Mononuclear cell (primary cell): ENCODE data around the gene GPR150. TPM values are rescaled to one million over a fixed set of nuclear protein-coding genes. Genes with fewer than 3 reads are reported as not detected.

Source experiments
- H3K27me3 ChIP-seq: 2 replicates; pipeline ENCODE4 v1.6.0; 2011; ENCODE audit warnings: low read length, control low read depth; ENCODE audit not compliant: insufficient read depth
- H3K4me1 ChIP-seq: 2 replicates; pipeline ENCODE4 v1.5.1; 2011; ENCODE audit warnings: mild to moderate bottlenecking, low read length, control low read depth; ENCODE audit not compliant: insufficient read depth
- H3K4me3 ChIP-seq: 2 replicates; pipeline ENCODE4 v1.5.1; 2011; ENCODE audit warnings: mild to moderate bottlenecking, low read length, moderate library complexity
- H3K9me3 ChIP-seq: 2 replicates; pipeline ENCODE4 v1.5.1; 2011; ENCODE audit warnings: low read depth, mild to moderate bottlenecking, control low read depth, low read length
- total RNA-seq: library from RNA; depleted of rRNA; stranded (reverse); fragments of >200 nt; gene quantifications from one replicate; pipeline ENCODE4 v1.2.3, GENCODE V29; 2012

GPR150 gene
- total RNA-seq = 0.42 TPM

DNA sequence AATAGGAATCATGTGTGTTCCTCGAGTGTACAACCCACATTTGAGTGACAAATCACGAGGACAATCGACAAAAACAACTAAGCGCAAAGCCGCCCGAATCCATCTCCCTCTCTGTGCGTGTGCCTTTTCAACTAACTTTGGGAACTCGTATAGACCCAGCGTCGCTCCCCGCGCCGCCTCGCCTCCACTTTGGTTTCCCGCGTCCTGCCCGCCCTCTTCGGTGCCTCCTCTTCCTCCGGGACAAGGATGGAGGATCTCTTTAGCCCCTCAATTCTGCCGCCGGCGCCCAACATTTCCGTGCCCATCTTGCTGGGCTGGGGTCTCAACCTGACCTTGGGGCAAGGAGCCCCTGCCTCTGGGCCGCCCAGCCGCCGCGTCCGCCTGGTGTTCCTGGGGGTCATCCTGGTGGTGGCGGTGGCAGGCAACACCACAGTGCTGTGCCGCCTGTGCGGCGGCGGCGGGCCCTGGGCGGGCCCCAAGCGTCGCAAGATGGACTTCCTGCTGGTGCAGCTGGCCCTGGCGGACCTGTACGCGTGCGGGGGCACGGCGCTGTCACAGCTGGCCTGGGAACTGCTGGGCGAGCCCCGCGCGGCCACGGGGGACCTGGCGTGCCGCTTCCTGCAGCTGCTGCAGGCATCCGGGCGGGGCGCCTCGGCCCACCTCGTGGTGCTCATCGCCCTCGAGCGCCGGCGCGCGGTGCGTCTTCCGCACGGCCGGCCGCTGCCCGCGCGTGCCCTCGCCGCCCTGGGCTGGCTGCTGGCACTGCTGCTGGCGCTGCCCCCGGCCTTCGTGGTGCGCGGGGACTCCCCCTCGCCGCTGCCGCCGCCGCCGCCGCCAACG, at the start of gene GPR150:
GPR150 (plus strand) TSS at position 58 of the 840 bp plus-strand sequence; CDS start at position 247, 189 bp downstream.
- Histone ChIP-seq H3K27me3 (no peaks in the 10 kb centered on the region), H3K4me1 (peaks cover 41% of the 10 kb centered on the region), H3K4me3 (peak within 1 kb of the TSS; percentile 47), H3K9me3 (no peaks in the 10 kb centered on the region)

DNA sequence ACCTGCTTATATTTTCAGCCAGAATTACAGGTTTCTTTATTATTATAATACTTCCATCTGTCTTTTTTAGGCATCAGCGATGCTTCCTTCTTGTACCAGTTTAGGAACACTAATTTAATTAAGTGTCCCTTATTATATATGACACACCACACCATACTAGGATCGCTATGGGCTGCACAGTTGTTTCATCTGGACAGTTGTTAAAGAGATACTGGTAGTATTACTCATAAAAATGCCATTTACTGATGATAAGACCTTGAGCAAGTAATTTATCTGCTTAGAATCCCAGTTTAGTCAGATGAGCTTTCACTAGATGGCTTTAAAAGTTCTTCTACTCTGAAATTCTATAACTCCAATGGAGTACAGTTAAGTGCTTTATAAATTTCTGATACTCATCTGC, 47.9 kb upstream of the GPR150 start:
- no peaks in the 10 kb centered on the region for H3K4me1 ChIP-seq
- H3K4me3 ChIP-seq = no peak overlapping the region
- no peaks in the 10 kb centered on the region for H3K9me3 ChIP-seq
- no peaks in the 10 kb centered on the region for H3K27me3 ChIP-seq

DNA sequence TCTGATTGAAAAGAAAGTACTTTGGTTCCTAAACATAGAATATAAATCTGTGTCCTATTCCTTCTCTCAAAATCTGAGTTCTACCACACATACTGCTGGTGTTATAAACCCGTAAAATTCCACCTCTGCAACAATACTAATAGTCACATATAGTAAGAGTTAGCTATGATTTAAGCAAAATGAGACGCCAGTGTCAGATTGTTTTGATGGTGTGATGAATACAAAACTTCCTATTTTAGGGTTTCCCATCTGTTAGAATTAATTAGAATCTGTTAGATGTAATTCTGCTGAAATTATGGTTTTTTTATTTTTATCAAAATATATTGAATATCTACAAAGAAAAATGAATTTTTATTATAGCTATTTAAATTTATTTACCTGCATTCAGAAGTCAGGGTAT, 38.3 kb upstream of the GPR150 start:
- H3K27me3 ChIP-seq = no peaks in the 10 kb centered on the region
- no peak overlapping the region for H3K4me3 ChIP-seq
- H3K4me1 ChIP-seq = no peaks in the 10 kb centered on the region
- no peaks in the 10 kb centered on the region for H3K9me3 ChIP-seq

DNA sequence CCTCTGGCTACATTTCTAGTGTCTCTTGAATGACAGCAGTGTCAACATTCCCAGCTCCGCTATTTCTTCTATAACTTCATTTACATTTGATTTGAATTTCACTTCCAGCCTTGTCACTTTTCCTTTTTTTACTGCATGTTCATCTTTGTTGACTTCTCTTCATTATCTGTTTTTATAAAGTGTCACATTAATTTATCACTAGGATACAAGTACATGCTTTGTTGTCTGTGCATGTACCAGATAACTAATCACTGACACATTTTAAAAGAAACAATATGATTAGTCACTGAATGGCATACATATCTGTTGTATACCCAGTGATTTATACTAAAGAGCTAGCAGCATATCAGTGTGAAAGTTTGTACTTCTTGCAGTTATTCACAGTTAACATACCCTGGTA, 35.9 kb upstream of the GPR150 start:
- H3K27me3 ChIP-seq = no peaks in the 10 kb centered on the region
- H3K9me3 ChIP-seq = no peaks in the 10 kb centered on the region
- no peaks in the 10 kb centered on the region for H3K4me1 ChIP-seq
- no peak overlapping the region for H3K4me3 ChIP-seq

DNA sequence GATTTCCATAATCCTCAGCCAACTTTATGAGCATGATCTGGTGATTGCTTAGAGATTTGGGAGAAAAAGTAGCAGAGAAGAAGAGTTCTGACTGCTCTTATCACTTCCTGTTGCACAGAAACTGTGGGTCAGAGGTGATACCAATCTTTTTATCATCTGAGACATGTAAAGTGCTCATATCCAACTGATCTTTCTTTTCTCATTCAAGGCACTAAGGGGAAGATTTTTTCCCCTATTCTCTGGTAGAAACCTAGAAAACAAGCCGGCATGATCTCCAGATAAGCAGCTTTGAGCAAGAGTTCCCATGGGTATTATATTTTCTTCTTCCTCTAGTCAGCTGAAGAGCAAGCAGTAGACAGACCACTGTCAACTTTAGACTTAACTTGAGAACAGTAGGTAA, 29.0 kb upstream of the GPR150 start:
- no peaks in the 10 kb centered on the region for H3K27me3 ChIP-seq
- H3K9me3 ChIP-seq = no peaks in the 10 kb centered on the region
- H3K4me3 ChIP-seq = no peak overlapping the region
- H3K4me1 ChIP-seq = no peaks in the 10 kb centered on the region

DNA sequence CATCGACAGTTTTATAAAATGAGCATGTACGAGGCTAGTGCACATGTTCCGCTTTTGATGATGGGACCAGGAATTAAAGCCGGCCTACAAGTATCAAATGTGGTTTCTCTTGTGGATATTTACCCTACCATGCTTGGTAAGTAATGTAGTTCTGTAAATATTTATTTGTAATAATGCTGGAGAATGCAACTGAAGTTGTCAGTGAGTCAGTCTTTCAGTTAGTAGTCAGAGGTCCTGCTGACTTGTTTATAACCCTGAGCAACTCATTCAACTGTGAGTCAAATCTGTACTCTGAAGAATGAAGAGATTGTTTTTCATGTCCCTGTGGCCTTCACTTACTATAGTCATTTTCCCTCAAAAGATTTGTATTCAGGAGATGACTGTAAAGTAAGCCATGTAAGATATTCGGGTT, 28.4 kb upstream of the GPR150 start:
- H3K27me3 ChIP-seq = no peaks in the 10 kb centered on the region
- no peaks in the 10 kb centered on the region for H3K9me3 ChIP-seq
- no peaks in the 10 kb centered on the region for H3K4me1 ChIP-seq
- H3K4me3 ChIP-seq = no peak overlapping the region

DNA sequence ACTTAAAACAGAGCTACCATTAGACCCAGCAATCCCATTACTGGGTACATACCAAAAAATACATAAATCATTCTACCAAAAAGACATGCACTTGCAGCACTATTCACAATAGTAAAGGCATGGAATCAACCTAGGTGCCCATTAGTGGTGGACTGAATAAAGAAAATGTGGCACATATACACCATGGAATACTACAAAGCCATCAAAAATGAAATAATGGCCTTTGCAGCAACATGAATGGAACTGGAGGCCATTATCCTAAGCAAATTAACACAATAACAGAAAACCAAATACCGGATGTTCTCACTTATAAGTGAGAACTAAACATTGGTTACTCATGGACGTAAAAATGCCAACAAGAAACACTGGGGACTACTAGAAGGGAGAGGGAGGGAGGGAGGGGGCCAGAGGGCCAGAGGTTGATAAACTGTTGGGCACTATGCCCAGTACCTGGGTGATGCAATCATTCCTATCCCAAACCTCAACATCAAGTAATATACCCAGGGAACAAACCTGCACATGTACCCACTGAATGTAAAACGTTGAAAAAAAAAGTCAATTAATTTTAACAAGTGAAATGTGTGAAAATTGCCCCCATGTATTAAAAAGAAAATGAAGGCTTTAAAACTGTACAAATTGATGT, 24.5 kb upstream of the GPR150 start:
- Histone ChIP-seq H3K27me3 (no peaks in the 10 kb centered on the region), H3K9me3 (no peaks in the 10 kb centered on the region)

DNA sequence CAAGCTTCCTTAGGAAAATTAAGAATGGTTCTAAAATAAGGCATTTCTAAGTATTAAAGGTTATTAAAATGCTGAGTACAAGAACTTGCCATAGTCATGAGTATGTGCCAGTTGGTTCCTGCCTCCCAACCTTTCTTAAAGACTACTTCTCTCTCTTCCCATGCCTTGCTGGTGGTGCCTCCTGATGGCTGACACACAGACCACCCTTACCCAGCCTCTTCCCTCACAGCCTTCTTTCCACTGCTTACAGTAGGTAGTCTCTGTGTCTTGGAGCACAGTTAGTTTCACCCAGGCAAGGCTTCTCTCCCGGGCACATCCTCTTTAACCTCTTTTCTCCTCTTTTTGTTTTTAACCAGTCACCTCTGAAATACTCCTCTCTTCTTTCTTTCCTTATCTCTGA, 20.6 kb upstream of the GPR150 start:
- Histone ChIP-seq H3K4me3 (no peak overlapping the region), H3K27me3 (no peaks in the 10 kb centered on the region), H3K9me3 (no peaks in the 10 kb centered on the region), H3K4me1 (no peaks in the 10 kb centered on the region)

More for the DNA sequence above, 24.5 kb upstream of the GPR150 start:
- Histone ChIP-seq H3K4me3 (no peak overlapping the region), H3K4me1 (no peaks in the 10 kb centered on the region)

DNA sequence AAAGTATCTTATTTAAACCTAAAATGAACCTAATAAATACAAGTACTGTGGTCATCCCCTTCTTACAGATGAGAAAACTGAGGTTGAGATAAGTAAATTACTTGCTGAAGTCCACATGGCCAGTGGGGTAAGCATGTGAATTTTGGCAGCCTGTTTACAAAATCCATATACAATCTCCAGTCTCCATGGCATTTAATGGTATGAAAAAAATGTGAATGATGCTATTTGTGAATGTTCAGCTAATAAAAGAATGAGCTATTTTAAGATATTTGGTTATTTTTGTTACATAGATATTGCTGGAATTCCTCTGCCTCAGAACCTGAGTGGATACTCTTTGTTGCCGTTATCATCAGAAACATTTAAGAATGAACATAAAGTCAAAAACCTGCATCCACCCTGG, 19.3 kb upstream of the GPR150 start:
- Histone ChIP-seq H3K4me1 (no peaks in the 10 kb centered on the region), H3K4me3 (no peak overlapping the region), H3K27me3 (no peaks in the 10 kb centered on the region), H3K9me3 (no peaks in the 10 kb centered on the region)

DNA sequence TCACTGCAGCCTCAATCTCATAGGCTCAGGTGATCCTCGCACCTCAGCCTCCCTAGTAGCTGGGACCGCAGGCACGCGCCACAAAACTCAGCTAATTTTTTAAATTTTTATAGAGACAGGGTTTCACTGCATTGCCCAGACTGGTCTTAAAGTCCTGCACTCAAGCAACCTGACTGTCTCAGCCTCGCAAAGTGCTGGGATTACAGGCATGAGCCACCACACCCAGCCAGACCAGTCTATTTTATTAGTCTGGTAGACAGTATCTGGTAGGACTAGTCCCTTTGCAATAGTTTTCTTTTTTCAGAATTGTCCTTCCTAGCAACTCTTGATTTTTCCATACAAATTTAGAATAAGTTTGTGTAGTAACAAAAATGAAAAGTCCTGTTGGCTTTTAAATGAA, 14.1 kb upstream of the GPR150 start:
- Histone ChIP-seq H3K27me3 (no peaks in the 10 kb centered on the region), H3K4me3 (no peak overlapping the region), H3K4me1 (no peaks in the 10 kb centered on the region), H3K9me3 (no peaks in the 10 kb centered on the region)

DNA sequence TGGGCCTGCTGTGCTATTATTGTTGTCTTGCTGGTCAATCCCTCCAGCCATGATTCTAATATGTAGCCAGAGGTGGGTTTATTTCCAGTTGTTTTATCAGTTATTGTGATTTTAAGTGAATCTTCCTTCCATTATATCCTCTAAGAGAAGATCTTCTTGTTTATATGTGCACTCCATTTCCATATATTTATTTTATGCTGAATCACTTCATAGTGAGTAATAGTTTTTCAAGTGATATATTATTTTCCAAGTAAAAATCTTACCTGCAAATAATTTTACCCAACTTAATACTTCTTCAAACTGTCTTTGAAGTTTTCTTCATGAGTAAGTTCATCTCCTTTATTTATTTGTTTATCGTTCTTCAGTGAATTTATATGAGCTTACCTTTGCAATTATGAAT, 13.5 kb upstream of the GPR150 start:
- no peaks in the 10 kb centered on the region for H3K27me3 ChIP-seq
- H3K4me3 ChIP-seq = no peak overlapping the region
- no peaks in the 10 kb centered on the region for H3K4me1 ChIP-seq

DNA sequence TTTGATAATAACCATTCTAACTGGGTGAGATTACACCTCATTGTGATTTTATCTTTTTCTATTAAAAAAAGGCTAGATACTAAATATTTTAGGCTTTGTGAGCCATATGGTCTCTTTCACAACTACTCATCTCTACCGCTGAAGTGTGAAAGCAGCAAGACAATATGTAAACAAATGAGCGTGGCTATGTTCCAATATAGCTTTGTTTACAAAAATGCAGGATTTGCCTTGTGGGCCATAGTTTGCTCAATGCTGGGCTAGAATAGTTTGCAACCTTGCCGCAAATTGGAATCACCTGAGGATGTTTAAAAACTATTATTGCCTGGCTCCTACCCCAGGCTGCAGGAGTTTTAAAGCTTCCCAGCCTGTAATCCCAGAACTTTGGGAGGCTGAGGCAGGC, 10.2 kb upstream of the GPR150 start:
- Histone ChIP-seq H3K4me3 (no peak overlapping the region), H3K27me3 (no peaks in the 10 kb centered on the region), H3K9me3 (no peaks in the 10 kb centered on the region), H3K4me1 (no peaks in the 10 kb centered on the region)

More for the DNA sequence above, 13.5 kb upstream of the GPR150 start:
- H3K9me3 ChIP-seq = no peaks in the 10 kb centered on the region

DNA sequence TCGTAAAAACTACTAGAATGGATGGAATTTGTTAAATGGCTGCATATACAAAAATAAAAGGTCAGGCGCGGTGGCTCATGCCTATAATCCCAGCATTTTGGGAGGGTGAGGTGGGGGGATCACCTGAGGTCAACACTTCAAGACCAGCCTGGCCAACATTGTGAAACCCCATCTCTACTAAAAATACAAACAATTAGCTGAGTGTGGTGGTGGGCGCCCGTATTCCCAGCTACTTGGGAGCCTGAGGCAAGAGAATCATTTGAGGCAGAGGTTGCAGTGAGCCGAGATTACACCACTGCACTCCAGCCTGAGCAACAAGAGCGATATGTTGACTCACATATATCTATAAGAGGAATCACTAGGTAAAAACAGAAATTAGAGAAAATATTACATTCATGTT, 9.3 kb upstream of the GPR150 start:
- H3K4me1 ChIP-seq = no peaks in the 10 kb centered on the region
- H3K4me3 ChIP-seq = no peak overlapping the region
- H3K27me3 ChIP-seq = no peaks in the 10 kb centered on the region
- no peaks in the 10 kb centered on the region for H3K9me3 ChIP-seq

DNA sequence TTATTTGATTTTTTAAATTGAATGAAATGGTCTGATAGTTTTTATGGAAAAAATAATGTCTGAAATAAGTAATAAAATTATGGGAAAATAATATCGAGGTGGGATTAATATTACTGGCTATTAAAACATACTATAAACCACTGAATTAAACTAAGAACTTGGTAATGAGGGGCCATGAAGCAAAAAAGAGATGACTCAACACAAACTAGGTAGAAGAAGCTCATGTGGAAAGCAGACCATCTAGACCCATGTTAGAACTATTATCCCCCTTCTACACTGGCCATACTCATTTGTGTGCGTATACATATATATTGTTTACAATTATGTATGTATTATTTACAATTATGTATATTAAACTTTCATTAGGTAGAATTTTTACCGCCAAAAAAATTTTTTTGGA, 8.5 kb upstream of the GPR150 start:
- no peaks in the 10 kb centered on the region for H3K9me3 ChIP-seq

DNA sequence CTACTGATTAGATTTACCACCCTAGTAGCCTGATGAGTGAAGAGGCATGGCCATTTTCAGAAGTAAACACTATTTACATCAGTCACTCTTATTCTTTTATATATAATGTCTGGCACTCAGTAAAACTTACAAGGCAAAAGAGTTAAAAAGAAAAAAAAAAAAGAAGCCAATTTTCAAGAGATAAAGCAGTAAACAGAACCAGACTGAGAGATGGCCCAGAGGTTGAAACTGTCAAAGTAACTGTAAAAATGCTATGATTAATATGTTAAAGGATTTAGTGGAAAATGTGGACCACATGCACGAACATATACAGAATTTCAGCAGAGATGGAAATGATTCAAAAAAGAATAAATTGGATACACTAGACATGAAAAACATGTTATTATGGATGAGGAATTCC, 6.4 kb upstream of the GPR150 start:
- H3K9me3 ChIP-seq = no peaks in the 10 kb centered on the region
- no peak overlapping the region for H3K4me3 ChIP-seq
- H3K27me3 ChIP-seq = no peaks in the 10 kb centered on the region
- H3K4me1 ChIP-seq = no peaks in the 10 kb centered on the region

More for the DNA sequence above, 8.5 kb upstream of the GPR150 start:
- Histone ChIP-seq H3K4me1 (no peaks in the 10 kb centered on the region), H3K4me3 (no peak overlapping the region), H3K27me3 (no peaks in the 10 kb centered on the region)

DNA sequence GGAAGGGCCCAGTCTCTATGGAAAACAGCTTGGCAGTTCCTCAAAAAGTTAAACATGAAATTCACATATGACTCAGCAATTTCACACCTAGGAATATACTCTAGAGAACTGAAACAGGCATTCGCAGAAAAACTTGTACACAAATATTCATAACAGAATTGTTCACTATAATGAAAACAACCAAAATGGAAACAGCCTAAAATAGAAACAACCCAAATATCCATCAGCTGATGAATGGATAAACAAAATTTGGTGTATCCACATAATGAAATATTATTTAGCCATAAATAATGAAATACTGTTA, 4.8 kb upstream of the GPR150 start:
- H3K4me1 ChIP-seq = peaks cover 11% of the 10 kb centered on the region
- H3K9me3 ChIP-seq = no peaks in the 10 kb centered on the region
- H3K27me3 ChIP-seq = no peaks in the 10 kb centered on the region
- no peak overlapping the region for H3K4me3 ChIP-seq
